HFFc6 (cell line): ENCODE measurements around the gene AGMO. TPM values are rescaled to one million over a fixed set of nuclear protein-coding genes. Genes with fewer than 3 reads are reported as not detected.

ENCODE experiments used
- DNase-seq: peaks from one replicate; pipeline ENCODE4 v3.0.0-alpha.2; 2018
- H3K27ac Mint-ChIP-seq: 2 replicates; pipeline ENCODE4 v1.8.0; 2020; ENCODE audit warnings: mild to moderate bottlenecking, mixed read lengths
- H3K27me3 Mint-ChIP-seq: 2 replicates; pipeline ENCODE4 v1.8.0; 2021; ENCODE audit warnings: mild to moderate bottlenecking, moderate library complexity, mixed read lengths; ENCODE audit not compliant: insufficient read depth
- H3K36me3 Mint-ChIP-seq: 2 replicates; pipeline ENCODE4 v1.8.0; 2021; ENCODE audit warnings: low read depth, mixed read lengths
- H3K4me1 Mint-ChIP-seq: 2 replicates; pipeline ENCODE4 v1.8.0; 2020; ENCODE audit warnings: low read depth, mixed read lengths
- H3K4me3 Mint-ChIP-seq: 2 replicates; pipeline ENCODE4 v1.8.0; 2020; ENCODE audit warnings: mild to moderate bottlenecking, moderate library complexity, mixed read lengths
- H3K9me3 Mint-ChIP-seq: 2 replicates; pipeline ENCODE4 v1.8.0; 2020; ENCODE audit warnings: mild to moderate bottlenecking, mixed read lengths
- total RNA-seq, 6 experiments: library from RNA; stranded (reverse); fragmentation: NEBNext Ultra II Directional; extraction: Animal tissue kit (Norgen Biotek cat#: 25700); gene quantifications; 2 replicates in 1 of 6; 3 replicates in 5 of 6; pipeline ENCODE4 v1.2.3, GENCODE V29; 2021
- TF ChIP-seq, protein P1 (sequence below): fragments of 200-600 bp; sonication (generic); IDR thresholded peaks from 2 replicates; pipeline ENCODE4 v1.5.0; 2021; ENCODE audit warnings: antibody characterized with exemption, mild to moderate bottlenecking

Gene AGMO
- total RNA-seq, 6 experiments from 2014 or later: 0.07 to 0.09 TPM; not detected in 4

DNA sequence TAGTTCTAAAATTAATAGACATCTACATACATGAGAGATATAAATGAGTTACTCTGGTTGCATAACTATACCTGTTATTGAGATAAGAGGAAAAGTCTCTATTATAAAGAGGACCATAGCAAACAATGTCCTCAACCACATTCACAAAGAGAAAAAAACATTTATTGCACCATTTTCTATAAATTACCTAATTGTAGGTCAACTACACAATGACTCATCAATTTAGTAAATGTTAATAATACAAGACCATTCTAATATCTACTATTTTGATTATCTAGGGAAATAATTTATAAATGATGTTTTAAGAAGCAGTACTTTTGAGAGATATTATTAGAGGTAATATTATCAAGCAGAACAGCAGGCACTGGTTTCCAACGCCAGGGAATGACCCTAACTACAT lies 246.1 kb downstream of the AGMO start:
- Mint-ChIP-seq H3K27ac (no peak overlapping the region), H3K27me3 (no peaks in the 10 kb centered on the region), H3K4me3 (no peak overlapping the region), H3K4me1 (no peaks in the 10 kb centered on the region), H3K36me3 (no peaks in the 10 kb centered on the region), H3K9me3 (no peaks in the 10 kb centered on the region)
- TF ChIP-seq, protein P1, sequence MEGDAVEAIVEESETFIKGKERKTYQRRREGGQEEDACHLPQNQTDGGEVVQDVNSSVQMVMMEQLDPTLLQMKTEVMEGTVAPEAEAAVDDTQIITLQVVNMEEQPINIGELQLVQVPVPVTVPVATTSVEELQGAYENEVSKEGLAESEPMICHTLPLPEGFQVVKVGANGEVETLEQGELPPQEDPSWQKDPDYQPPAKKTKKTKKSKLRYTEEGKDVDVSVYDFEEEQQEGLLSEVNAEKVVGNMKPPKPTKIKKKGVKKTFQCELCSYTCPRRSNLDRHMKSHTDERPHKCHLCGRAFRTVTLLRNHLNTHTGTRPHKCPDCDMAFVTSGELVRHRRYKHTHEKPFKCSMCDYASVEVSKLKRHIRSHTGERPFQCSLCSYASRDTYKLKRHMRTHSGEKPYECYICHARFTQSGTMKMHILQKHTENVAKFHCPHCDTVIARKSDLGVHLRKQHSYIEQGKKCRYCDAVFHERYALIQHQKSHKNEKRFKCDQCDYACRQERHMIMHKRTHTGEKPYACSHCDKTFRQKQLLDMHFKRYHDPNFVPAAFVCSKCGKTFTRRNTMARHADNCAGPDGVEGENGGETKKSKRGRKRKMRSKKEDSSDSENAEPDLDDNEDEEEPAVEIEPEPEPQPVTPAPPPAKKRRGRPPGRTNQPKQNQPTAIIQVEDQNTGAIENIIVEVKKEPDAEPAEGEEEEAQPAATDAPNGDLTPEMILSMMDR: no peak
- no peak for DNase-seq

DNA sequence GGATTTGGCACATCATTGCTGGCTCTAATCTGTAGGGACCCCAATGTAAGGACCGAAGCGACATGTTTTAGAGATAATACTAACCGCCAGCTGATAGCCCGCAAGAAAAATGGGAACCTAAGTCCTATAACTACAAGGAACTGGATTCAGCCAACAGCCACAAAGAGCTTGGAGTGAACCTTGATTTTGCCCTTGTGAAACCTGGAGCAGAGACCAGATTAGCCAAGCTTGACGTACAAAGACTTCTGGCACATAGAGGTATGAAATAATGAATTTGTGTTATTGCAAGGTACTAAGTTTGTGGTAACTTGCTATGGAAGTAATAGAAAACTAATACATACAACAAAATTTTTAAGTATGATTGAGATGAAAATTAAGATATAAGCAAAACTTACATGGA lies 246.9 kb downstream of the AGMO start:
- no peak for DNase-seq
- Mint-ChIP-seq H3K27ac (no peak overlapping the region), H3K9me3 (no peaks in the 10 kb centered on the region), H3K27me3 (no peaks in the 10 kb centered on the region), H3K36me3 (no peaks in the 10 kb centered on the region), H3K4me1 (no peaks in the 10 kb centered on the region), H3K4me3 (no peak overlapping the region)
- TF ChIP-seq, protein P1: no peak

DNA sequence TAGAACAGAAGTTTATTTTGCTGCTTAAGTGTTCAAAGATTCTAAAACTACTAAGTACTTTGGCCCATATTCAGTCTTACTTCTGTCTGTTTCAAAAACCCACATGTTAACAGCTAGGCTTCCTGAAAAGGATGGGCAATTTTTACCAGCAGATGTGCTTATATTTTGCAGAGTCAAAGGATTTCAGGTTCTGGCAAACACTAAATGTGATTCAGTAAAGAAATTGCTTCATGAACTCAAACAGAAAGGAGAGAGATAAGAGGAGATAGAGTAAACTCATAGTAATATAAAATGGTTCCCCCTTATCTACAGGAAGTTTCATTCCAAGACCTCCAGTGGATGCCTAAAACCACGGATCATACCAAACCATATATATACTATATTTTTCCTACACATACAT lies 248.5 kb downstream of the AGMO start:
- H3K9me3 Mint-ChIP-seq: no peaks in the 10 kb centered on the region
- TF ChIP-seq, protein P1: no peak
- no peaks in the 10 kb centered on the region for H3K36me3 Mint-ChIP-seq
- no peak for DNase-seq
- H3K4me1 Mint-ChIP-seq: no peaks in the 10 kb centered on the region
- no peak overlapping the region for H3K4me3 Mint-ChIP-seq
- no peak overlapping the region for H3K27ac Mint-ChIP-seq
- no peaks in the 10 kb centered on the region for H3K27me3 Mint-ChIP-seq

DNA sequence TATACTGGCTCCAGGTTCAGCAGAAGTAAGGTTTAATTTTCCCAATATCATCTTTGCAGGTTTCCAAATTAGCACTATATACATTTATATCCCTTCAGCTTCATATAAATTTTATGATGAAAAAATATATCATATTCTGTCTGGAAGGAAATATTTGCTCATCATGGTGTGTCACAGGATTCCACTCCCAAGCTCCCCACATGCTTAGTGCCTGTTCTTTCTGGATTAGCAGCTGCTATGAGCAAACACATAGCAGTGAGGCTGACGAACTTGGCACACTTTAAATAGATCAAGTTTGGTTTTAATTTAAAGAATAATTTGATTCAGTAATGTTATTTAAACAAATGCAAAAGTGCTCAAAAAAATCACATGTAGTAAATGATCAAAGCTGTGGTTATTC lies 251.9 kb downstream of the AGMO start:
- peak; percentile 8 for DNase-seq
- Mint-ChIP-seq H3K36me3 (no peaks in the 10 kb centered on the region), H3K4me3 (no peak overlapping the region), H3K9me3 (no peaks in the 10 kb centered on the region), H3K27me3 (no peaks in the 10 kb centered on the region), H3K4me1 (no peaks in the 10 kb centered on the region), H3K27ac (no peak overlapping the region)
- TF ChIP-seq, protein P1: no peak

DNA sequence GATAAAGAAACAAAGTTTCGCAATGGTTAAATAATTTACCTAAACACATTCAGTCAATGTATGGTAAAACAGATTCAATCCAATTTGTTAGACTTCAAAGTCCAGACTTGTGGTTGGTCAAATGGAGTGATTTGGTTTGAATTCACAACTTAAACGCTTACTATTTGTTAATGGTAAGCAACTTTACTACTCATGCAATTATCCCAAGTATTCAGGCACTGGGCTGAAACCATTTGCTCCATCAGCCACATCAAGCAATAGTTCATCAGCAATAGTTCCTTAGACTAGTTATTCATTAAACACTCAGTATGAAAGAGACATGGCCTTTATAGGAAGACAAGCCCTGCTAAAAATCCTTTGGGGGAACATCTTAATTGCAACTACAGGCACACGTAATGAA lies 253.0 kb downstream of the AGMO start:
- H3K9me3 Mint-ChIP-seq: no peaks in the 10 kb centered on the region
- H3K36me3 Mint-ChIP-seq: no peaks in the 10 kb centered on the region
- H3K4me1 Mint-ChIP-seq: no peaks in the 10 kb centered on the region
- no peaks in the 10 kb centered on the region for H3K27me3 Mint-ChIP-seq
- DNase-seq: no peak
- H3K4me3 Mint-ChIP-seq: no peak overlapping the region
- H3K27ac Mint-ChIP-seq: no peak overlapping the region
- TF ChIP-seq, protein P1: no peak

DNA sequence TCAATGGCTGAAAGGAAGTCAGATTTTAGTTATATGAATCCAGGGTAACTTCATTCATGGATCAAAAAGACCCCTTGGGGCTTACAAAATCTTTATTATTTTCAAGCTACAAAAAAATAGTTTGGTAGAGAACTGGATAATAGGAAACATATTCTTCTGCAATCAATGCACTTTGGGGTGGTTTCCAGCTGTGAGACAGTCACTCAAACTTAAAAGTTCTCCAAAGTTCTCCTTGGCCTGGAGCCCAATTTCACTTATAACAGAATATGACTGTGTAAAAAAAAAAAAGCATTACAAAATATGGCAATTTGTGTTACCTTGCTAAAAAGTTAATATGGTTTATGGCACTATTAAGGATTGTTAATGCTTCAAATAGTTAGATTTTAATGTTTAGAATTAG lies 255.5 kb downstream of the AGMO start:
- Mint-ChIP-seq H3K27ac (no peak overlapping the region), H3K9me3 (no peaks in the 10 kb centered on the region), H3K36me3 (no peaks in the 10 kb centered on the region), H3K4me1 (no peaks in the 10 kb centered on the region), H3K27me3 (no peaks in the 10 kb centered on the region), H3K4me3 (no peak overlapping the region)
- TF ChIP-seq, protein P1: no peak
- no peak for DNase-seq
